ENCODE results near the gene CORO7.
A peak's percentile ranks its signal among the peaks of the same experiment; 100 is the strongest.

GRCh38 chr16:4358831-4359561 is 57.4 kb downstream of the CORO7 start:
- TF ChIP-seq CTCF (IDR thresholded peaks at IDR 0.05): peak; percentile 97 to 99 (median 98)
- TF ChIP-seq POLR2A (IDR thresholded peaks at IDR 0.05): no peak

Measured in vagina (tissue), 2 donors.